Common myeloid progenitor, CD34-positive (primary cell): Measurements from ENCODE around the gene MN1.

Source experiments
- CTCF ChIA-PET: fragments of 350-600 bp; sonication (Branson Sonifier 250); formaldehyde crosslinking; loops from one replicate; lab custom pipeline; 2021; ENCODE audit warnings: antibody characterized with exemption; lab: Charles Lee
- POLR2A ChIA-PET: fragments of 350-600 bp; sonication (Branson Sonifier 250); formaldehyde crosslinking; loops from one replicate; lab custom pipeline; 2021; ENCODE audit warnings: antibody characterized with exemption; lab: Charles Lee
- DNase-seq, 3 donors: peaks; one replicate each; pipeline versions ENCODE4 v3.0.0 to v3.0.0-alpha.2; 2013
- H3K27ac ChIP-seq, 2 experiments: 1 replicate in 1 of 2; 2 replicates in 1 of 2; pipeline ENCODE4 v1.7.0; 2013; ENCODE audit warnings: inconsistent platforms in 2 of 2, low read length in 2 of 2, mild to moderate bottlenecking in 2 of 2, low read depth in 1 of 2, moderate library complexity in 1 of 2; ENCODE audit not compliant: severe bottlenecking in 2 of 2, insufficient read depth in 1 of 2, poor library complexity in 1 of 2
- H3K27me3 ChIP-seq, 5 experiments: replicated peaks in 2 of 5; 1 replicate in 3 of 5; 2 replicates in 2 of 5; pipeline versions ENCODE4 v1.6.1 to v1.7.0; 2013; ENCODE audit warnings: low read length in 4 of 5, mild to moderate bottlenecking in 2 of 5, moderate library complexity in 2 of 5, inconsistent platforms in 1 of 5; ENCODE audit not compliant: insufficient read depth in 5 of 5, control insufficient read depth in 4 of 5
- H3K36me3 ChIP-seq, 4 experiments: 1 replicate in 2 of 4; 2 replicates in 2 of 4; pipeline versions ENCODE4 v1.6.1 to v1.7.0; 2013; ENCODE audit warnings: low read length in 3 of 4, control low read depth in 1 of 4, mild to moderate bottlenecking in 1 of 4; ENCODE audit not compliant: control insufficient read depth in 4 of 4, insufficient read depth in 4 of 4
- H3K4me1 ChIP-seq, 4 experiments: 1 replicate in 3 of 4; 2 replicates in 1 of 4; pipeline versions ENCODE4 v1.6.1 to v1.7.1; 2013; ENCODE audit warnings: low read length in 3 of 4, mild to moderate bottlenecking in 3 of 4, control low read depth in 1 of 4, inconsistent platforms in 1 of 4, moderate library complexity in 1 of 4; ENCODE audit not compliant: control insufficient read depth in 4 of 4, insufficient read depth in 4 of 4; ENCODE audit errors: control extremely low read depth in 1 of 4
- H3K4me3 ChIP-seq, 7 experiments: 1 replicate in 4 of 7; 2 replicates in 3 of 7; pipeline versions ENCODE4 v1.5.1 to v1.7.0; 2013; ENCODE audit warnings: mild to moderate bottlenecking in 7 of 7, low read length in 6 of 7, moderate library complexity in 6 of 7, inconsistent platforms in 2 of 7, low read depth in 2 of 7, control low read depth in 1 of 7; ENCODE audit not compliant: insufficient read depth in 4 of 7, control insufficient read depth in 1 of 7; ENCODE audit errors: extremely low read depth in 1 of 7
- H3K9me3 ChIP-seq, 5 experiments: 1 replicate in 4 of 5; 2 replicates in 1 of 5; pipeline versions ENCODE4 v1.6.1 to v1.7.1; 2013; ENCODE audit warnings: low read length in 4 of 5, mild to moderate bottlenecking in 2 of 5, inconsistent platforms in 1 of 5, low read depth in 1 of 5, moderate library complexity in 1 of 5; ENCODE audit not compliant: control insufficient read depth in 4 of 5, insufficient read depth in 2 of 5; ENCODE audit errors: control extremely low read depth in 1 of 5
- WGBS: methylation state at CpG from one replicate; pipeline ENCODE4 v1.1.5; 2013; ENCODE audit not compliant: insufficient coverage; 5-methylcytosine and 5-hydroxymethylcytosine counted together

The MN1 gene

GRCh38 chr22:27796829-27797519, 4.6 kb downstream of the MN1 start:
- DNase-seq: no peak
- Histone ChIP-seq H3K27me3 (no peaks in the 10 kb centered on the region), H3K4me3 (no peak overlapping the region), H3K27ac (no peak overlapping the region), H3K36me3 (peaks cover 2 to 28% (median 8%) of the 10 kb centered on the region in 4 experiments), H3K9me3 (peaks cover 0 to 3% (median 0%) of the 10 kb centered on the region in 5 experiments), H3K4me1 (peaks cover 0 to 52% (median 18%) of the 10 kb centered on the region in 4 experiments)
- CTCF ChIA-PET: interaction anchor here (0.7 to 1.4 kb wide), 4 partner anchors 143 to 391 kb away, joined by 3 read pairs; no protein-coding TSS in a partner anchor
- POLR2A ChIA-PET: no interaction called here
- WGBS: 96% methylated on average over 55 of the region's 55 CpGs

GRCh38 chr22:27795696-27796517, 5.6 kb downstream of the MN1 start:
- ChIA-PET CTCF (interaction anchor here (0.9 to 1.4 kb wide), 4 partner anchors 17 to 390 kb away, joined by 3 to 4 read pairs (median 3); no protein-coding TSS in a partner anchor), POLR2A (no interaction called here)
- Histone ChIP-seq H3K9me3 (peaks cover 0 to 3% (median 0%) of the 10 kb centered on the region in 5 experiments), H3K27me3 (no peaks in the 10 kb centered on the region), H3K4me1 (peaks cover 0 to 59% (median 17%) of the 10 kb centered on the region in 4 experiments), H3K27ac (no peak overlapping the region), H3K4me3 (peak overlapping the region in 2 of 7 experiments; percentile 19 to 29), H3K36me3 (peaks cover 2 to 28% (median 8%) of the 10 kb centered on the region in 4 experiments)
- 74% methylated on average over 9 of the region's 15 CpGs for WGBS
- no peak for DNase-seq

GRCh38 chr22:27795053-27795452, 6.5 kb downstream of the MN1 start:
- no peak for DNase-seq
- POLR2A ChIA-PET: no interaction called here
- peaks cover 0 to 3% (median 0%) of the 10 kb centered on the region in 5 experiments for H3K9me3 ChIP-seq
- H3K4me3 ChIP-seq: no peak overlapping the region
- no peaks in the 10 kb centered on the region for H3K27me3 ChIP-seq
- no peak overlapping the region for H3K27ac ChIP-seq
- 97% methylated on average over 9 of the region's 14 CpGs for WGBS
- CTCF ChIA-PET: interaction anchor here (1.0 kb wide), 1 partner anchor 18 kb away, joined by 3 read pairs; no protein-coding TSS in a partner anchor
- H3K36me3 ChIP-seq: peaks cover 2 to 32% (median 8%) of the 10 kb centered on the region in 4 experiments
- H3K4me1 ChIP-seq: peaks cover 0 to 59% (median 12%) of the 10 kb centered on the region in 4 experiments

GRCh38 chr22:27794226-27794625, 7.3 kb downstream of the MN1 start:
- peaks cover 2 to 34% (median 8%) of the 10 kb centered on the region in 4 experiments for H3K36me3 ChIP-seq
- no peak overlapping the region for H3K27ac ChIP-seq
- peak overlapping the region in 1 of 7 experiments; percentile 23 for H3K4me3 ChIP-seq
- H3K27me3 ChIP-seq: no peaks in the 10 kb centered on the region
- ChIA-PET POLR2A (no interaction called here), CTCF (no interaction called here)
- WGBS: 60% methylated on average over 3 of the region's 5 CpGs
- peak in 1 of 3 donors; percentile 40 for DNase-seq
- peaks cover 0 to 55% (median 10%) of the 10 kb centered on the region in 4 experiments for H3K4me1 ChIP-seq
- peaks cover 0 to 3% (median 0%) of the 10 kb centered on the region in 5 experiments for H3K9me3 ChIP-seq

- WGBS: 88% methylated on average over 9 of the region's 12 CpGs
- no peak overlapping the region for H3K4me3 ChIP-seq
- DNase-seq: no peak
- ChIA-PET CTCF (no interaction called here), POLR2A (interaction anchor here (0.6 kb wide), 1 partner anchor 16 kb away, joined by 3 read pairs; no protein-coding TSS in a partner anchor)
- H3K27ac ChIP-seq: no peak overlapping the region
- H3K4me1 ChIP-seq: peaks cover 0 to 55% (median 10%) of the 10 kb centered on the region in 4 experiments
- H3K36me3 ChIP-seq: peaks cover 2 to 33% (median 8%) of the 10 kb centered on the region in 4 experiments
- H3K27me3 ChIP-seq: no peaks in the 10 kb centered on the region
- H3K9me3 ChIP-seq: peaks cover 0 to 3% (median 0%) of the 10 kb centered on the region in 5 experiments
These were observed 8.0 kb downstream of the MN1 start for GRCh38 chr22:27793576-27793975.

GRCh38 chr22:27792452-27793161, 8.9 kb downstream of the MN1 start:
- ChIA-PET POLR2A (no interaction called here), CTCF (no interaction called here)
- Histone ChIP-seq H3K4me3 (no peak overlapping the region), H3K27me3 (no peaks in the 10 kb centered on the region), H3K36me3 (peaks cover 2 to 25% (median 8%) of the 10 kb centered on the region in 4 experiments), H3K9me3 (peaks cover 0 to 3% (median 0%) of the 10 kb centered on the region in 5 experiments), H3K4me1 (peaks cover 0 to 56% (median 10%) of the 10 kb centered on the region in 4 experiments), H3K27ac (no peak overlapping the region)
- DNase-seq: no peak
- 92% methylated on average over 7 of the region's 8 CpGs for WGBS
